C4-2B (cell line): ENCODE measurements around the gene CAMTA2.

Source experiments
- ZFX ChIP-seq: fragments of 450-650 bp; IDR thresholded peaks from 2 replicates; pipeline ENCODE4 v1.6.1; 2017
- TF ChIP-seq, protein P1 (sequence below): fragments of 450-650 bp; conservative IDR thresholded peaks from 2 replicates; pipeline ENCODE4 v1.5.1; 2017; ENCODE audit warnings: mild to moderate bottlenecking

GRCh38 chr17:4939796-4940554, 47.5 kb downstream of the CAMTA2 start, which contains the start of the genes RNF167 and SLC25A11:
- TF ChIP-seq, protein P1, sequence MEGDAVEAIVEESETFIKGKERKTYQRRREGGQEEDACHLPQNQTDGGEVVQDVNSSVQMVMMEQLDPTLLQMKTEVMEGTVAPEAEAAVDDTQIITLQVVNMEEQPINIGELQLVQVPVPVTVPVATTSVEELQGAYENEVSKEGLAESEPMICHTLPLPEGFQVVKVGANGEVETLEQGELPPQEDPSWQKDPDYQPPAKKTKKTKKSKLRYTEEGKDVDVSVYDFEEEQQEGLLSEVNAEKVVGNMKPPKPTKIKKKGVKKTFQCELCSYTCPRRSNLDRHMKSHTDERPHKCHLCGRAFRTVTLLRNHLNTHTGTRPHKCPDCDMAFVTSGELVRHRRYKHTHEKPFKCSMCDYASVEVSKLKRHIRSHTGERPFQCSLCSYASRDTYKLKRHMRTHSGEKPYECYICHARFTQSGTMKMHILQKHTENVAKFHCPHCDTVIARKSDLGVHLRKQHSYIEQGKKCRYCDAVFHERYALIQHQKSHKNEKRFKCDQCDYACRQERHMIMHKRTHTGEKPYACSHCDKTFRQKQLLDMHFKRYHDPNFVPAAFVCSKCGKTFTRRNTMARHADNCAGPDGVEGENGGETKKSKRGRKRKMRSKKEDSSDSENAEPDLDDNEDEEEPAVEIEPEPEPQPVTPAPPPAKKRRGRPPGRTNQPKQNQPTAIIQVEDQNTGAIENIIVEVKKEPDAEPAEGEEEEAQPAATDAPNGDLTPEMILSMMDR, result no peak
- TF ChIP-seq ZFX, result no peak
